ENCODE measurements around the gene AIG1. TPM values are rescaled to one million over a fixed set of nuclear protein-coding genes. Genes with fewer than 3 reads are reported as not detected.

Gene AIG1
- polyA plus RNA-seq, 1 donor from 2014 or later, result 23.2 TPM

GRCh38 chr6:143331362-143331761 is 270.7 kb downstream of the AIG1 start (continued):
- TF ChIP-seq RAD21 (conservative IDR thresholded peaks at IDR 0.05), result no peak
- TF ChIP-seq EZH2 (IDR thresholded peaks at IDR 0.05; ENCODE audit: borderline replicate concordance, insufficient read depth, low read length, poor library complexity, severe bottlenecking), result no peak

GRCh38 chr6:143332153-143332845 is 271.6 kb downstream of the AIG1 start:
- Histone ChIP-seq H3K79me2 (replicated peaks; ENCODE audit: insufficient read depth, low read length) (no peaks in the 10 kb centered on the region), H4K20me1 (ENCODE audit: insufficient read depth) (no peaks in the 10 kb centered on the region), H3K4me3 (ENCODE audit: low read length) (no peak overlapping the region), H3K4me2 (ENCODE audit: low read length) (no peak overlapping the region), H3K9me2 (ENCODE audit: insufficient read depth, low read length) (no peaks in the 10 kb centered on the region), H2AFZ (ENCODE audit: low read depth, low read length) (no peak overlapping the region), H3K36me3 (ENCODE audit: insufficient read depth, low read length) (no peaks in the 10 kb centered on the region), H3K27me3 (ENCODE audit: insufficient read depth, low read depth, low read length) (no peaks in the 10 kb centered on the region), H3K9me3 (ENCODE audit: low read length) (no peaks in the 10 kb centered on the region), H3K9ac (ENCODE audit: low read length) (no peak overlapping the region), H3F3A (ENCODE audit: insufficient read depth, low read length, poor library complexity, severe bottlenecking) (no peaks in the 10 kb centered on the region), H3K27ac (ENCODE audit: low read length) (no peak overlapping the region)
- no peak for TF ChIP-seq REST (IDR thresholded peaks at IDR 0.05; ENCODE audit: borderline replicate concordance)
- no peak for TF ChIP-seq TAF1 (IDR thresholded peaks at IDR 0.05; ENCODE audit: low read depth)
- no peak for TF ChIP-seq RAD21 (conservative IDR thresholded peaks at IDR 0.05)
- TF ChIP-seq CTCF (IDR thresholded peaks at IDR 0.05; ENCODE audit: poor library complexity, severe bottlenecking), result no peak
- no peak for TF ChIP-seq POLR2AphosphoS5 (IDR thresholded peaks at IDR 0.05)
- TF ChIP-seq EZH2 (IDR thresholded peaks at IDR 0.05; ENCODE audit: borderline replicate concordance, insufficient read depth, low read length, poor library complexity, severe bottlenecking), result no peak
- no peak for TF ChIP-seq SMC3 (conservative IDR thresholded peaks at IDR 0.05; ENCODE audit: poor library complexity)
- TF ChIP-seq EP300 (conservative IDR thresholded peaks at IDR 0.05; ENCODE audit: poor library complexity, severe bottlenecking), result no peak
- TF ChIP-seq MXI1 (conservative IDR thresholded peaks at IDR 0.05; ENCODE audit: poor library complexity, severe bottlenecking), result no peak

- H3K27ac ChIP-seq (ENCODE audit: low read length), result no peak overlapping the region
- no peak overlapping the region for H2AFZ ChIP-seq (ENCODE audit: low read depth, low read length)
- no peak overlapping the region for H3K4me2 ChIP-seq (ENCODE audit: low read length)
- TF ChIP-seq CTCF (IDR thresholded peaks at IDR 0.05; ENCODE audit: poor library complexity, severe bottlenecking) (no peak), SMC3 (conservative IDR thresholded peaks at IDR 0.05; ENCODE audit: poor library complexity) (no peak), MXI1 (conservative IDR thresholded peaks at IDR 0.05; ENCODE audit: poor library complexity, severe bottlenecking) (no peak), TAF1 (IDR thresholded peaks at IDR 0.05; ENCODE audit: low read depth) (no peak), RAD21 (conservative IDR thresholded peaks at IDR 0.05) (no peak)
- H3K9me2 ChIP-seq (ENCODE audit: insufficient read depth, low read length), result no peaks in the 10 kb centered on the region
- H3K4me3 ChIP-seq (ENCODE audit: low read length), result no peak overlapping the region
- no peak overlapping the region for H3K9ac ChIP-seq (ENCODE audit: low read length)
- no peaks in the 10 kb centered on the region for H3F3A ChIP-seq (ENCODE audit: insufficient read depth, low read length, poor library complexity, severe bottlenecking)
- no peaks in the 10 kb centered on the region for H3K36me3 ChIP-seq (ENCODE audit: insufficient read depth, low read length)
- no peaks in the 10 kb centered on the region for H3K27me3 ChIP-seq (ENCODE audit: insufficient read depth, low read depth, low read length)
- no peaks in the 10 kb centered on the region for H3K79me2 ChIP-seq (replicated peaks; ENCODE audit: insufficient read depth, low read length)
- no peaks in the 10 kb centered on the region for H4K20me1 ChIP-seq (ENCODE audit: insufficient read depth)
- no peaks in the 10 kb centered on the region for H3K9me3 ChIP-seq (ENCODE audit: low read length)
Observed at GRCh38 chr6:143333081-143333480, 272.4 kb downstream of the AIG1 start.
